Heart right ventricle (tissue), 16 donors: ENCODE results near the gene TTC29. TPM values are rescaled to one million over a fixed set of nuclear protein-coding genes. Genes with fewer than 3 reads are reported as not detected.

Experiments used
- ATAC-seq, 8 donors: fragments of 200-7000 bp; cut with Tn5 transposase; one replicate each; pipeline ENCODE4 v1.9.1; 2020; ENCODE audit warnings: mild to moderate bottlenecking in 8 of 8, moderate library complexity in 8 of 8, moderate number of reproducible peaks in 1 of 8
- DNase-seq, 2 donors: peaks; one replicate each; pipeline ENCODE4 v3.0.0-alpha.2; 2020
- H3K27ac ChIP-seq, 10 donors: fragments of 200-600 bp; sonication (generic) in 2 of 10; one replicate each; pipeline versions ENCODE4 v1.5.0 to v1.8.0; 2020 to 2022; ENCODE audit warnings: mild to moderate bottlenecking in 3 of 10
- H3K27me3 ChIP-seq, 7 donors: fragments of 200-600 bp; one replicate each; pipeline ENCODE4 v1.8.0; 2021 to 2022; ENCODE audit warnings: mild to moderate bottlenecking in 2 of 7
- H3K36me3 ChIP-seq, 9 donors: fragments of 200-600 bp; sonication (generic) in 1 of 9; one replicate each; pipeline versions ENCODE4 v1.5.0 to v1.8.0; 2020 to 2022; ENCODE audit warnings: mild to moderate bottlenecking in 2 of 9
- H3K4me1 ChIP-seq, 9 donors: fragments of 200-600 bp; sonication (generic) in 1 of 9; one replicate each; pipeline versions ENCODE4 v1.5.0 to v1.8.0; 2020 to 2022; ENCODE audit warnings: mild to moderate bottlenecking in 4 of 9
- H3K4me3 ChIP-seq, 10 donors: fragments of 200-600 bp; sonication (generic) in 2 of 10; one replicate each; pipeline versions ENCODE4 v1.5.0 to v1.8.0; 2020 to 2022; ENCODE audit warnings: mild to moderate bottlenecking in 7 of 10, moderate library complexity in 2 of 10
- H3K9me3 ChIP-seq, 11 donors: fragments of 200-600 bp in 10 of 11; sonication (generic) in 2 of 11; one replicate each; pipeline versions ENCODE4 v1.5.0 to v1.8.0; 2013 to 2022; ENCODE audit warnings: mild to moderate bottlenecking in 2 of 11, control low read depth in 1 of 11, moderate library complexity in 1 of 11
- WGBS, 2 donors: extraction: QIAGEN DNeasy Blood & Tissue Kit; methylation state at CpG; one replicate each; pipeline ENCODE4 v1.1.7; 2013; ENCODE audit warnings: inconsistent platforms in 1 of 2; 5-methylcytosine and 5-hydroxymethylcytosine counted together
- intact Hi-C, 10 donors: fragments of 100-400 bp; cut with DNase I; formaldehyde crosslinking; loops; one replicate each; pipeline versions ENCODE4 v1.11.1 to v1.14.2; 2022
- polyA plus RNA-seq, 2 donors: library from polyadenylated mRNA; stranded (reverse); fragments of 200-250 nt; gene quantifications; one replicate each; pipeline ENCODE4 v1.2.3, GENCODE V29; 2013
- total RNA-seq, 10 donors: library from RNA; stranded (reverse); fragmentation: NEBNext Ultra II Directional in 3 of 10; extraction: Animal tissue kit (Norgen Biotek cat#: 25700) in 3 of 10; gene quantifications; one replicate each; pipeline versions ENCODE4 v1.2.1 to v1.2.4, GENCODE V29; 2021 to 2023
- TF ChIP-seq, protein P1 (sequence below), 9 donors: fragments of 200-600 bp; sonication (generic) in 2 of 9; IDR thresholded peaks; one replicate each; pipeline versions ENCODE4 v1.5.0 to v1.8.0; 2021 to 2022; ENCODE audit warnings: antibody characterized with exemption in 9 of 9, mild to moderate bottlenecking in 5 of 9, moderate library complexity in 1 of 9
- donor health status: Arrhythmogenic right ventricular cardiomyopathy.
- donor health status: ischemic (EF 13 %, LVEDD 7.1; RV severe dilation, severe dysfunction).
- donor health status: healthy with polysubstance abuse.
- donor health status: DM: no; HTN: yes; CAD: no.
- donor health status: DM: no; HTN: no; CAD: no.
- donor health status: ischemic (EF 25% LVEDD 6.9; RV normal size, moderate dysfunction).
- donor health status: ischemic (EF 25% LVEDD 5.7; RV mildly dilated, moderate dysfunction).
- donor health status: healthy.
- donor health status: DM: yes; HTN: yes; CAD: no.
- donor health status: Ischemic cardiomyopathy.
- donor health status: ischemic (EF 35%, LVEDD 5.7; RV mildly dilated, moderate dysfunction).
- donor health status: nonischemic (EF 11% LVEDD 7.7; RV severe dilation, severe dysfunction).
- donor health status: DM: yes; HTN: yes; CAD: no.
- donor health status: PGD.
- donor health status: ischemic (EF 29% LVEDD 5.4; RV normal size, mild dysfunction).
- donor health status: nonischemic (EF 23%, LVEDD 6.1; RV moderate dilation, normal function).

The TTC29 gene
- total and polyA plus RNA-seq, 12 donors: 0.28 TPM; not detected in 11

- TF ChIP-seq, protein P1, sequence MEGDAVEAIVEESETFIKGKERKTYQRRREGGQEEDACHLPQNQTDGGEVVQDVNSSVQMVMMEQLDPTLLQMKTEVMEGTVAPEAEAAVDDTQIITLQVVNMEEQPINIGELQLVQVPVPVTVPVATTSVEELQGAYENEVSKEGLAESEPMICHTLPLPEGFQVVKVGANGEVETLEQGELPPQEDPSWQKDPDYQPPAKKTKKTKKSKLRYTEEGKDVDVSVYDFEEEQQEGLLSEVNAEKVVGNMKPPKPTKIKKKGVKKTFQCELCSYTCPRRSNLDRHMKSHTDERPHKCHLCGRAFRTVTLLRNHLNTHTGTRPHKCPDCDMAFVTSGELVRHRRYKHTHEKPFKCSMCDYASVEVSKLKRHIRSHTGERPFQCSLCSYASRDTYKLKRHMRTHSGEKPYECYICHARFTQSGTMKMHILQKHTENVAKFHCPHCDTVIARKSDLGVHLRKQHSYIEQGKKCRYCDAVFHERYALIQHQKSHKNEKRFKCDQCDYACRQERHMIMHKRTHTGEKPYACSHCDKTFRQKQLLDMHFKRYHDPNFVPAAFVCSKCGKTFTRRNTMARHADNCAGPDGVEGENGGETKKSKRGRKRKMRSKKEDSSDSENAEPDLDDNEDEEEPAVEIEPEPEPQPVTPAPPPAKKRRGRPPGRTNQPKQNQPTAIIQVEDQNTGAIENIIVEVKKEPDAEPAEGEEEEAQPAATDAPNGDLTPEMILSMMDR (IDR thresholded peaks at IDR 0.05): no peak
- Histone ChIP-seq H3K36me3 (no peaks in the 10 kb centered on the region), H3K9me3 (no peaks in the 10 kb centered on the region), H3K27ac (no peak overlapping the region), H3K4me3 (no peak overlapping the region), H3K27me3 (peaks cover 0 to 16% (median 0%) of the 10 kb centered on the region in 7 donors), H3K4me1 (no peaks in the 10 kb centered on the region)
- ATAC-seq: no peak
- DNase-seq: no peak
- intact Hi-C loops: no loop called here
- WGBS, 2 donors: 34 to 56% methylated on average over 1 of the region's 1 CpG
These were observed 29.9 kb upstream of the TTC29 start for GRCh38 chr4:146975527-146975926.

DNA sequence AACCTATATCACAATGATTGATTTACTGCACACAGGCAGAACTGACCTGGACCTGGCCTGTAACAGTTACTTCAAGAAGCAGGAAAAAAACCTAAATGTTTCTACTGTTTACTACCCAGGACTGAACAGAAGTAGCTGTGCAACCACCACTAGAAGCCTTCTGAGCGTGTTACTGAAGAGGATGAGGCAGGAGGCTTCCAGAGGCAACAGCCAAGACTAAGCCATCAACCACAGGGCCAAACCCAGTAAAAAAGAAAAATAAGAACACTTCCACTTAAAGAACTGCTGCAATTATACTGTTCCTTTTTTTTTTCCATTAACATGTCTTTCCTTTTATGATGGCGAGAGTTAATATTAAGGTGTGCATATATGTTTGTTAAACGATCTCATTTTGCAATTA, 29.4 kb upstream of the TTC29 start:
- DNase-seq: no peak
- no peaks in the 10 kb centered on the region for H3K9me3 ChIP-seq
- H3K4me1 ChIP-seq: no peaks in the 10 kb centered on the region
- no peak overlapping the region for H3K4me3 ChIP-seq
- 82 to 87% methylated on average over 3 of the region's 3 CpGs for WGBS, 2 donors
- TF ChIP-seq, protein P1 (IDR thresholded peaks at IDR 0.05): no peak
- no peaks in the 10 kb centered on the region for H3K36me3 ChIP-seq
- no peak for ATAC-seq
- H3K27ac ChIP-seq: no peak overlapping the region
- intact Hi-C loops: no loop called here
- H3K27me3 ChIP-seq: peaks cover 0 to 16% (median 0%) of the 10 kb centered on the region in 7 donors

DNA sequence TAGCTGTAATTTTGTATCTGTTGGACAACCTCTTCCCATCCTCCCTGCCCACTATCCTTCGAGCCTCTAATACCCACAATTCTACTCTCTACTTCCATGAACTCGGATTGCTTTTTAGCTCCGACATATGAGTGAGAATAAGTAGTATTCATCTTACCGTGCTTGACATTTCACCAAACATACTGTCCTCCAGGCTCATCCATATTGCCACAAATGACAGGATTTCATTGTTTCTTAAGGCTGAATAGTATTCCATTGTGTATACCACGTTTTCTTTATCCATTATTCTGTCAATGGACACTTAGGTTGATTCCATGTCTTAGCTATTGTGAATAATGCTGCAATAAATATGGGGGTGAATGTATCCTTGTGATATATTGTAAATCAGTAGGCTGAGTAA, 26.4 kb upstream of the TTC29 start:
- Histone ChIP-seq H3K27me3 (peaks cover 0 to 16% (median 0%) of the 10 kb centered on the region in 7 donors), H3K36me3 (no peaks in the 10 kb centered on the region), H3K9me3 (no peaks in the 10 kb centered on the region), H3K4me3 (no peak overlapping the region), H3K4me1 (no peaks in the 10 kb centered on the region), H3K27ac (no peak overlapping the region)
- TF ChIP-seq, protein P1 (IDR thresholded peaks at IDR 0.05): no peak
- 72 to 75% methylated on average over 5 of the region's 5 CpGs for WGBS, 2 donors
- DNase-seq (no peak), ATAC-seq (no peak)
- intact Hi-C loops: no loop called here

DNA sequence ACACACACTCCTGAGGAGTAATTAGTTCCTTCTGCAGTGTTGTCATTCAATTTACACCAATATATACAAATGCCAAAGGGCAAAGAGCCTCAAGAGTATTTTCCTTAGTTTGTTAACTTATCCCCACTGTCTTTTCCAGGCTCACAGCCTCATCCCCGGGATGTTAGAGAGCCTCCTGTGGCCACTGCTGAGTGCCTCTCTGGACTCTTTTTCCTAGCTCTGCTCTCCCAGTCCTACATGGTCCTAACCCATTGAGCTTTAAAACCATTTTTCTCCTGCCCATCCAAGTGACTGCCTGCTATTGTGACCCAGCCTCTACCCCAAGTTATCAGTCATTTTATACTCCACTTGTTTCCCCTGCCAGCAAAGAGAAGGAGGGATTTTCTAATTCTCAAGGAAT, 23.5 kb upstream of the TTC29 start:
- peaks cover 0 to 3% (median 0%) of the 10 kb centered on the region in 11 donors for H3K9me3 ChIP-seq
- H3K27me3 ChIP-seq: peaks cover 0 to 16% (median 0%) of the 10 kb centered on the region in 7 donors
- TF ChIP-seq, protein P1 (IDR thresholded peaks at IDR 0.05): no peak
- DNase-seq (no peak), ATAC-seq (no peak)
- 67 to 76% methylated on average over 1 of the region's 1 CpG for WGBS, 2 donors
- H3K4me3 ChIP-seq: no peak overlapping the region
- no peaks in the 10 kb centered on the region for H3K36me3 ChIP-seq
- H3K27ac ChIP-seq: no peak overlapping the region
- H3K4me1 ChIP-seq: no peaks in the 10 kb centered on the region
- intact Hi-C loops: no loop called here
